Common myeloid progenitor, CD34-positive (primary cell): ENCODE measurements around the gene IQUB.
"Not testable (repeated sequence)": the region's sequence is repeated elsewhere in the genome, so short reads cannot be mapped to it uniquely, and the experiment has no call there.

Source experiments
- CTCF ChIA-PET: fragments of 350-600 bp; sonication (Branson Sonifier 250); formaldehyde crosslinking; loops from one replicate; lab custom pipeline; 2021; ENCODE audit warnings: antibody characterized with exemption; lab: Charles Lee
- POLR2A ChIA-PET: fragments of 350-600 bp; sonication (Branson Sonifier 250); formaldehyde crosslinking; loops from one replicate; lab custom pipeline; 2021; ENCODE audit warnings: antibody characterized with exemption; lab: Charles Lee
- DNase-seq, 3 donors: peaks; one replicate each; pipeline versions ENCODE4 v3.0.0 to v3.0.0-alpha.2; 2013
- H3K27ac ChIP-seq, 2 experiments: 1 replicate in 1 of 2; 2 replicates in 1 of 2; pipeline ENCODE4 v1.7.0; 2013; ENCODE audit warnings: inconsistent platforms in 2 of 2, low read length in 2 of 2, mild to moderate bottlenecking in 2 of 2, low read depth in 1 of 2, moderate library complexity in 1 of 2; ENCODE audit not compliant: severe bottlenecking in 2 of 2, insufficient read depth in 1 of 2, poor library complexity in 1 of 2
- H3K27me3 ChIP-seq, 5 experiments: replicated peaks in 2 of 5; 1 replicate in 3 of 5; 2 replicates in 2 of 5; pipeline versions ENCODE4 v1.6.1 to v1.7.0; 2013; ENCODE audit warnings: low read length in 4 of 5, mild to moderate bottlenecking in 2 of 5, moderate library complexity in 2 of 5, inconsistent platforms in 1 of 5; ENCODE audit not compliant: insufficient read depth in 5 of 5, control insufficient read depth in 4 of 5
- H3K36me3 ChIP-seq, 4 experiments: 1 replicate in 2 of 4; 2 replicates in 2 of 4; pipeline versions ENCODE4 v1.6.1 to v1.7.0; 2013; ENCODE audit warnings: low read length in 3 of 4, control low read depth in 1 of 4, mild to moderate bottlenecking in 1 of 4; ENCODE audit not compliant: control insufficient read depth in 4 of 4, insufficient read depth in 4 of 4
- H3K4me1 ChIP-seq, 4 experiments: 1 replicate in 3 of 4; 2 replicates in 1 of 4; pipeline versions ENCODE4 v1.6.1 to v1.7.1; 2013; ENCODE audit warnings: low read length in 3 of 4, mild to moderate bottlenecking in 3 of 4, control low read depth in 1 of 4, inconsistent platforms in 1 of 4, moderate library complexity in 1 of 4; ENCODE audit not compliant: control insufficient read depth in 4 of 4, insufficient read depth in 4 of 4; ENCODE audit errors: control extremely low read depth in 1 of 4
- H3K4me3 ChIP-seq, 7 experiments: 1 replicate in 4 of 7; 2 replicates in 3 of 7; pipeline versions ENCODE4 v1.5.1 to v1.7.0; 2013; ENCODE audit warnings: mild to moderate bottlenecking in 7 of 7, low read length in 6 of 7, moderate library complexity in 6 of 7, inconsistent platforms in 2 of 7, low read depth in 2 of 7, control low read depth in 1 of 7; ENCODE audit not compliant: insufficient read depth in 4 of 7, control insufficient read depth in 1 of 7; ENCODE audit errors: extremely low read depth in 1 of 7
- H3K9me3 ChIP-seq, 5 experiments: 1 replicate in 4 of 5; 2 replicates in 1 of 5; pipeline versions ENCODE4 v1.6.1 to v1.7.1; 2013; ENCODE audit warnings: low read length in 4 of 5, mild to moderate bottlenecking in 2 of 5, inconsistent platforms in 1 of 5, low read depth in 1 of 5, moderate library complexity in 1 of 5; ENCODE audit not compliant: control insufficient read depth in 4 of 5, insufficient read depth in 2 of 5; ENCODE audit errors: control extremely low read depth in 1 of 5
- WGBS: methylation state at CpG from one replicate; pipeline ENCODE4 v1.1.5; 2013; ENCODE audit not compliant: insufficient coverage; 5-methylcytosine and 5-hydroxymethylcytosine counted together

Gene IQUB

DNA sequence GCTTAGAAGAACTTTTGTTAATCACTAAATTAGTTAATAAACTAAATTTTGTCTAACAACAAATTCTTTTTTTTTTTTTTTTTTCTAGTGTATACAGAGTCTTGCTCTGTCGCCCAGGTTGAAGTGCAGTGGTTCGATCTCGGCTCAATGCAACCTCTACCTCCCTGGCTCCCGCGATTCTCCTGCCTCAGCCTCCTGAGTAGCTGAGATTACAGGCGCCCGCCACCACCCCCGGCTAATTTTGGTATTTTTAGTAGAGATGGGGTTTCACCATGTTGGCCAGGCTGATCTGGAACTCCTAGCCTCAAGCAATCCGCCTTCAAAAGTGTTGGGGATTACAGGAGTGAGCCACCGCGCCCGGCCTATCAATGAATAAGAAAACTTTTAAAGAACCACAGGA, 1.1 kb upstream of the IQUB start:
- H3K9me3 ChIP-seq = no peaks in the 10 kb centered on the region
- peaks cover 0 to 17% (median 13%) of the 10 kb centered on the region in 4 experiments for H3K4me1 ChIP-seq
- H3K27me3 ChIP-seq = peaks cover 4 to 20% (median 6%) of the 10 kb centered on the region in 5 experiments
- H3K4me3 ChIP-seq = peak overlapping the region in 6 of 7 experiments; percentile 55 to 88 (median 72)
- no peak for DNase-seq
- CTCF ChIA-PET = interaction anchor here (0.6 to 2.8 kb wide), 4 partner anchors 19 to 1711 kb away, joined by 3 to 20 read pairs (median 3); no protein-coding TSS in a partner anchor
- WGBS = 88% methylated on average over 6 of the region's 12 CpGs
- peaks cover 0 to 2% (median 0%) of the 10 kb centered on the region in 4 experiments for H3K36me3 ChIP-seq
- H3K27ac ChIP-seq = no peak overlapping the region
- POLR2A ChIA-PET = interaction anchor here (0.7 to 0.8 kb wide), 2 partner anchors 15 to 214 kb away, joined by 3 read pairs; partner anchors contain the start of gene WASL

DNA sequence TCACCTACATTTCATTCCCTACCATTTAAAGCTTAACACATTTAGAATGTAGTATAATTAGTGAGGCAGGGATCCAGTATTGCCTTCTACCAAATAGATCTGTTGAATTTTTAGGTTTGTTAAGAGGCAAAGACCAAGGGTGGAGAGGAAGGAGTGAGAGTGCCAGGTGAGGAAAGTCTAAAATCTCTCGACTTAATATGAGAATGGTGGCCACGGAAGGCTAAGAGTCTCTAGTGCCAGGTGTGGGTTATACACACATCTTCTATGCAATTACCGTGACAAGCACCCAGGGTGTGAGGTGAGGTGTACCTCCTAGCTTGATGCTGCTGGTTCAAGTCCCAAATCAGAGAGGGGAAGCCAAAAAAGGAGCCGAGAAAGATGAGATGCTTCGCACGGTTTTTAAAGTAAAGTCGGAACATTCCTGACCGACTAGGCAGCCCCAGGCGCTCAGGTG, 439 bp downstream of the IQUB start:
- Histone ChIP-seq H3K4me1 (peaks cover 0 to 17% (median 13%) of the 10 kb centered on the region in 4 experiments), H3K36me3 (no peaks in the 10 kb centered on the region), H3K27ac (no peak overlapping the region), H3K27me3 (peaks cover 4 to 22% (median 6%) of the 10 kb centered on the region in 5 experiments), H3K4me3 (peak overlapping the region; percentile 23 to 75 (median 64)), H3K9me3 (no peaks in the 10 kb centered on the region)
- DNase-seq = peak in 2 of 3 donors; percentile 42 to 56
- ChIA-PET POLR2A (interaction anchor here (0.5 kb wide), 1 partner anchor 24 kb away, joined by 3 read pairs; the partner anchor contains the start of gene NDUFA5), CTCF (interaction anchor here (1.3 to 2.8 kb wide), 2 partner anchors 24 to 39 kb away, joined by 4 to 20 read pairs; partner anchors contain the start of gene NDUFA5)
- WGBS = 5% methylated on average over 7 of the region's 9 CpGs

DNA sequence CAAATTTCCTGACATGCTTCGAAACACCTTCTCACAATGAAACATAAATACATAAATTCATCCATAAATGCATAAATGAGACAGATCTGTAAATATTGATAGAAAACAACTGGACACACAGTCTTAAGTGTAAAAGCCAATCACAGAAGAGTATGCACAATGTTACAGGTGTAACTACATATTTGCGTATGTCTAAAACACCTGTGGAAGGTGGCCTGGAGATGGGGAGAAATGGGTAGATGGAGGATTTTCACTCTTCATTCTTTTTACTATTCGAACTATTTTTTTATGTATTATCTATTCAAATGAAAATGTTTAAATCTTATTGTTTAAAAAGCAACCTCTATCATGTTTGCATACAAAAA, 860 bp downstream of the IQUB start:
- POLR2A ChIA-PET = no interaction called here
- no peak for DNase-seq
- CTCF ChIA-PET = interaction anchor here (2.8 kb wide), 1 partner anchor 39 kb away, joined by 20 read pairs; no protein-coding TSS in a partner anchor
- Histone ChIP-seq H3K27me3 (peaks cover 4 to 22% (median 6%) of the 10 kb centered on the region in 5 experiments), H3K4me3 (no peak overlapping the region), H3K9me3 (no peaks in the 10 kb centered on the region), H3K27ac (no peak overlapping the region), H3K36me3 (no peaks in the 10 kb centered on the region), H3K4me1 (peaks cover 0 to 17% (median 13%) of the 10 kb centered on the region in 4 experiments)
- no CpG with 5 or more reads among the region's 3 CpGs for WGBS

DNA sequence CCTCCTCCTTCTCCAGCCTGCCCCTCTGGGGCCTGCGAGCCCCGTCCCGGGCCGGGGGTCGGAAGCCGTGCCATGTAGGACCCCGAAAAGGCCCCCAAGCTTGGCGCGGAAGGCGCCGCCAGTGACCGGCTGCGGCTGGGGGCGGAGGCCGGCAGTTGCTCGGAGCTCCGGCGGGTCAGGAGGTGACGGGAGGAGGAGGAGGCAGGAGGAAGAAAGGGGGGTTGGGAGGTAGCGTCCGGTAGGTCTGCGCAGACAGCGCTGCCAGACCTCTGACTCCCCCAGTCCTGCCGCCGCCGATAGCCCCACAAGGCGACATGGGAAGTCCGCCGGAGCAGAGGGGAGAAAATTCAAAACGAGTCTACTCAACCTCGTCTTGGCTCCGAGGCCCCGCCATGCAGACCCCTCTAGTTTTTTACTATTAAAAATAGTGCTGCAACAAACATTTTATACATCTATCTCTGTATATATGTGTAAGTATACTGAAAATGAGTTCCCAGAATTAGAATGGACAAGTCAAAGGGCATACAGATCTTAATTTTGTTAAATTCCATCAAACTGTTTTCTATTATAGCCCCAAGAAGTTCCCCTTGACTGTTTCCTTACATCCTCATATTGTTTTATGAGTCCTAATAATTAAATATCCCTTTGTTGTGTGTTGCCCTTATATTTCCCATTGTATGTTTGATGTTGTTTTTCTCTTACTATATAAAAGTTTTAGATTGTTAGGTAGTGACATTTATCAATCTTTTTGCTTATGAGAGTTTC, 1.4 kb downstream of the IQUB start:
- peak in 2 of 3 donors; percentile 18 to 36 for DNase-seq
- Histone ChIP-seq H3K27me3 (peaks cover 4 to 22% (median 6%) of the 10 kb centered on the region in 5 experiments), H3K4me3 (peak overlapping the region in 6 of 7 experiments; percentile 26 to 63 (median 42)), H3K4me1 (peaks cover 0 to 12% (median 11%) of the 10 kb centered on the region in 4 experiments)
- H3K9me3 ChIP-seq, H3K27ac ChIP-seq, POLR2A ChIA-PET, H3K36me3 ChIP-seq: not testable (repeated sequence)
- 0% methylated on average over 7 of the region's 33 CpGs for WGBS
- CTCF ChIA-PET = interaction anchor here (2.8 kb wide), 1 partner anchor 38 kb away, joined by 20 read pairs; no protein-coding TSS in a partner anchor

DNA sequence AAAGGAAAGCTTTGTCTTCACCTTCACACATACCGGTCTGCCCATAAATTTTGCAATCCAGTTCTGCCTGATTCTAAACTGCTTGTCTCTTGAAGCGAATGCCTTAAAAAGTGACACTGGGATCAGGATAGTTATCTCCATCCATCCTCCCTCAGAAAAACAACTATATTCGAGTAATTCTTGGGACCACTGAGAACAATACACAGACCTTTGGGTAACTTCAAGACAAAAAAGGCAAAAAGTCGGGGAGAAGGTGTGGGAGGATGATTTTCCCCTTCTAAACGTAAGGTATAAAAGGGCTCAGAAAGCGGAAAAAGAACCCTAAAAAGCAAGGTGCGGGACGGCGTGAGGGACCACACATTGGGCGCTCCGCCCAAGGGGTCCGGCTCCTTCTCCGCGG, 2.1 kb downstream of the IQUB start:
- Histone ChIP-seq H3K4me1 (peaks cover 0 to 12% (median 11%) of the 10 kb centered on the region in 4 experiments), H3K27me3 (peaks cover 4 to 22% (median 6%) of the 10 kb centered on the region in 5 experiments), H3K4me3 (peak overlapping the region in 4 of 7 experiments; percentile 24 to 52 (median 48))
- H3K9me3 ChIP-seq, DNase-seq, H3K27ac ChIP-seq, POLR2A ChIA-PET, H3K36me3 ChIP-seq, CTCF ChIA-PET: not testable (repeated sequence)
- 41% methylated on average over 2 of the region's 14 CpGs for WGBS

DNA sequence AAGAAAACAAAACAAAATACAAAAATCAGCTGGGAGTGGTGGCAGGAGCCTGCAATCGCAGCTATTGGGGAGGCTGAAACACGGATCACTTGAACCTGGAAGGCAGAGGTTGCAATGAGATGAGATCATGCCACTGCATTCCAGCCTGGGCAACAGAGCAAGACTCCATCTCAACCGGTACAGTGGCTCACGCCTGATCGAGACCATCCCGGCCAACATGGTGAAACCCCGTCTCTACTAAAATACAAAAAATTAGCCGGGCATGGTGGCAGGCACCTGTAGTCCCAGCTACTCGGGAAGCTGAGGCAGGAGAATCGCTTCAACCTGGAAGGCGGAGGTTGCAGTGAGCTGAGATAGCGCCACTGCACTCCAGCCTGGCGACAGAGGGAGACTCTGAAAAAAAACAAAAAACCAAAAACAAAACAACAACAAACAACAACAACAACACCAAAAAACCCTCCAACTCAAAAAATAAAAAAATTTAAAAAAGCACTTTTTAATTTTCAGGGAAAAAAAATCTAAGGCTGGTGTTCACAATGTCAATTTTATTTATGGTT, 4.3 kb downstream of the IQUB start:
- POLR2A ChIA-PET, H3K36me3 ChIP-seq, CTCF ChIA-PET, H3K9me3 ChIP-seq, H3K4me3 ChIP-seq, DNase-seq, H3K27ac ChIP-seq: not testable (repeated sequence)
- WGBS = 94% methylated on average over 7 of the region's 13 CpGs
- Histone ChIP-seq H3K27me3 (peaks cover 4 to 22% (median 6%) of the 10 kb centered on the region in 5 experiments), H3K4me1 (peaks cover 0 to 10% (median 7%) of the 10 kb centered on the region in 4 experiments)
